SK-N-SH treated with all-trans-retinoic acid at 6 μM for 48 hours (cell line): Measurements from ENCODE around the gene WASF1.

Experiments
- ATAC-seq: fragments of 200-7000 bp; cut with Tn5 transposase; 3 replicates; pipeline ENCODE4 v1.9.1; 2020; ENCODE audit warnings: mild to moderate bottlenecking, moderate library complexity
- ARNTL ChIP-seq: fragments of 450-650 bp; formaldehyde crosslinking; IDR thresholded peaks from 2 replicates; pipeline ENCODE4 v1.5.0; 2020; ENCODE audit warnings: low read depth, mild to moderate bottlenecking, moderate library complexity, borderline replicate concordance
- BACH2 ChIP-seq: fragments of 250-450 bp; sonication (Bioruptor Pico); IDR thresholded peaks from 2 replicates; pipeline ENCODE4 v1.9.0; 2021; ENCODE audit warnings: mild to moderate bottlenecking, borderline replicate concordance
- CREB5 ChIP-seq: fragments of 250-450 bp; sonication (Bioruptor Pico); IDR thresholded peaks from 2 replicates; pipeline ENCODE4 v1.5.1; 2020; ENCODE audit warnings: low read depth, mild to moderate bottlenecking, moderate library complexity
- ESRRG ChIP-seq: fragments of 250-450 bp; sonication (Bioruptor Pico); IDR thresholded peaks from 2 replicates; pipeline ENCODE4 v1.6.1; 2021; ENCODE audit warnings: mild to moderate bottlenecking
- GLIS3 ChIP-seq: fragments of 250-450 bp; sonication (Bioruptor Pico); IDR thresholded peaks from 2 replicates; pipeline ENCODE4 v1.5.0; 2020; ENCODE audit warnings: mild to moderate bottlenecking, moderate library complexity
- ISL1 ChIP-seq: fragments of 250-450 bp; sonication (Bioruptor Pico); IDR thresholded peaks from 2 replicates; pipeline ENCODE4 v2.1.2; 2022; ENCODE audit warnings: mild to moderate bottlenecking, moderate library complexity
- OSR1 ChIP-seq: fragments of 250-450 bp; sonication (Bioruptor Pico); IDR thresholded peaks from 2 replicates; pipeline ENCODE4 v1.8.0; 2022; ENCODE audit warnings: moderate library complexity, mild to moderate bottlenecking, inconsistent platforms
- PATZ1 ChIP-seq: fragments of 250-450 bp; sonication (Bioruptor Pico); IDR thresholded peaks from 2 replicates; pipeline ENCODE4 v1.8.0; 2020; ENCODE audit warnings: mild to moderate bottlenecking, moderate library complexity, borderline replicate concordance
- POU6F1 ChIP-seq: fragments of 250-450 bp; sonication (Bioruptor Pico); IDR thresholded peaks from 2 replicates; pipeline ENCODE4 v1.8.0; 2021; ENCODE audit warnings: low read depth, mild to moderate bottlenecking, moderate library complexity, borderline replicate concordance
- PPARA ChIP-seq: fragments of 250-450 bp; sonication (Bioruptor Pico); IDR thresholded peaks from 2 replicates; pipeline ENCODE4 v1.5.0; 2020; ENCODE audit warnings: mild to moderate bottlenecking, borderline replicate concordance
- SNAI2 ChIP-seq: fragments of 250-450 bp; sonication (Bioruptor Pico); IDR thresholded peaks from 2 replicates; pipeline ENCODE4 v1.5.0; 2020; ENCODE audit warnings: mild to moderate bottlenecking, moderate library complexity
- TOX ChIP-seq: fragments of 250-450 bp; sonication (Bioruptor Pico); IDR thresholded peaks from 2 replicates; pipeline ENCODE4 v1.8.0; 2021; ENCODE audit warnings: mild to moderate bottlenecking, moderate library complexity, borderline replicate concordance
- TSHZ2 ChIP-seq: fragments of 250-450 bp; sonication (Bioruptor Pico); IDR thresholded peaks from 2 replicates; pipeline ENCODE4 v1.5.0; 2020; ENCODE audit warnings: mild to moderate bottlenecking, moderate library complexity
- ZC3H10 ChIP-seq: fragments of 250-450 bp; sonication (Bioruptor Pico); IDR thresholded peaks from 2 replicates; pipeline ENCODE4 v1.5.1; 2021; ENCODE audit warnings: mild to moderate bottlenecking, moderate library complexity
- ZFP3 ChIP-seq: fragments of 250-450 bp; sonication (Bioruptor Pico); IDR thresholded peaks from 2 replicates; pipeline ENCODE4 v1.5.0; 2020; ENCODE audit warnings: mild to moderate bottlenecking, moderate library complexity
- ZFP30 ChIP-seq: fragments of 450-650 bp; formaldehyde crosslinking; IDR thresholded peaks from 2 replicates; pipeline ENCODE4 v1.5.0; 2022; ENCODE audit warnings: mild to moderate bottlenecking, moderate library complexity
- ZNF565 ChIP-seq: fragments of 450-650 bp; formaldehyde crosslinking; conservative IDR thresholded peaks from 2 replicates; pipeline ENCODE4 v1.5.0; 2020; ENCODE audit warnings: low read depth, mild to moderate bottlenecking, moderate library complexity
- ZNF70 ChIP-seq: fragments of 450-650 bp; formaldehyde crosslinking; IDR thresholded peaks from 2 replicates; pipeline ENCODE4 v1.5.0; 2020; ENCODE audit warnings: mild to moderate bottlenecking, moderate library complexity
- ZNF8 ChIP-seq: fragments of 450-650 bp; formaldehyde crosslinking; IDR thresholded peaks from 2 replicates; pipeline ENCODE4 v1.5.0; 2020; ENCODE audit warnings: mild to moderate bottlenecking, moderate library complexity
- TF ChIP-seq, protein P1 (sequence below): fragments of 250-450 bp; sonication (Bioruptor Pico); IDR thresholded peaks from 2 replicates; pipeline ENCODE4 v1.5.1; 2021; ENCODE audit warnings: mild to moderate bottlenecking, moderate library complexity

The WASF1 gene

DNA sequence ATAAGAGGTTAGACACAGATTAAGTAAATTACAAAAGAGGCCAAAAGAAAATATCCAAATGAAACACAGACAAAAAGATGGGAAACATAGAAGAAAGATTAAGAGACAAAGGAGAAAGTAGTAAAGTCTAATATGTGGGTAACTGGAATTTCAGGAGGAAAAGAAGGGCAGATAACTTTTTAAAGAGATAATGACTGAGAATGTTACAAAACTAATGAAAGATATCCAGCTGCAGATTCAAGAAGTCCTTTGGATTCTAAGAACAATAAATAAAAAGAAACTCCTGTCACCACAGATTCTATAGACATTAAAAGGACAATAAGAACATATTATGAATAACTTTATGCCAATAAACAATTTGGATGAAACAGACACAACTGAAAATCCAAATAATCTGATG is 90.1 kb downstream of the WASF1 start:
- no peak for TF ChIP-seq OSR1 (CRISPR knock-in tag)
- TF ChIP-seq ZC3H10, result no peak
- TF ChIP-seq ESRRG (CRISPR knock-in tag), result no peak
- TF ChIP-seq CREB5 (CRISPR knock-in tag), result no peak
- no peak for TF ChIP-seq TOX (CRISPR knock-in tag)
- no peak for TF ChIP-seq SNAI2
- TF ChIP-seq, all 23 proteins: peak for 0

DNA sequence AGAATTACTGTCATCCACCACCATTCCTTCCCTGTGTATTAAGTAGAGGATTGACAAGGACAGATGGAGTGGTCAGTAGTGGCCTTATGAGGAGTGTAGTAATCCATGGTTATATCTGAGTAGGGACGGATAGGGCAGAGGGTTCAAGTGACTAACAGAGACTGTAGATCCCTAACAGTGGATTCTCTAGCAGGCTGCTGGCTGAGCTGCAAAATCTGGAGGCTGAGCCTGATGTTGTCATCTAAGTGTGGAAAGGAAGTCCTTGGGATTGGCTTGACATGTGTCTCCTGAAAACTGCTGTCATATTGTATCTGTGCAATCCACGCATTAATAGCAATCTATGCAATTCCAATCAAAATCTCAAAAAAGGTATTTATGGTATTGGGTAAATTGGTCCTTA is 94.2 kb downstream of the WASF1 start:
- TF ChIP-seq ZNF70 (no peak), GLIS3 (CRISPR knock-in tag) (no peak), PATZ1 (CRISPR knock-in tag) (no peak), PPARA (no peak), SNAI2 (no peak), ZFP30 (CRISPR knock-in tag) (no peak), ZNF565 (CRISPR knock-in tag) (no peak), BACH2 (CRISPR knock-in tag) (no peak)
- ATAC-seq, result no peak

More for the DNA sequence above, 90.1 kb downstream of the WASF1 start:
- ATAC-seq, result no peak

- no peak for TF ChIP-seq PPARA
- no peak for TF ChIP-seq CREB5 (CRISPR knock-in tag)
- no peak for TF ChIP-seq ESRRG (CRISPR knock-in tag)
- TF ChIP-seq POU6F1 (CRISPR knock-in tag), result no peak
- no peak for TF ChIP-seq ZNF70
- no peak for TF ChIP-seq TSHZ2 (CRISPR knock-in tag)
- no peak for TF ChIP-seq ISL1 (CRISPR knock-in tag)
- TF ChIP-seq ZNF8, result no peak
- ATAC-seq, result peak; percentile 30
Measured at GRCh38 chr6:110083875-110084585, 95.4 kb downstream of the WASF1 start.

DNA sequence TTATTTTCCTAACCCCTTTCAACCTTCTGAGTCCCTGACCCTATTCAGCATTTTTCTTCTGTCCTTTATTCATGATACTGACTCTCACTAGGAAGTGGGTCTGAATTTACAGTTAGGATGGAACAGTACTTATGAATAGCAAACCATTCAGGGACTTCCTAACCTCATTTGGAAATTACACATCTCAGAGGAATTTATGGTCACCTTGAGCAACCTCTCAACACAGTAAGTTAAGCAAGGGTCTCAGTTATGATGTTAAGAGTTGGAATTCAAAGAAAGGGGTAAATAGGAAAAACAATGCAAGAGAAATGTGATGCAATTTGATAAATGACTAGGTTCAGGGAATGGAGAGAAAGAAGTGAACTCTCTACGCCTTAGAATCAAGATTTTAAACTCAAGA is 104.1 kb downstream of the WASF1 start:
- ATAC-seq, result no peak
- TF ChIP-seq SNAI2 (no peak), TOX (CRISPR knock-in tag) (no peak), TSHZ2 (CRISPR knock-in tag) (no peak), PATZ1 (CRISPR knock-in tag) (no peak), ZC3H10 (no peak), ZFP3 (CRISPR knock-in tag) (no peak), GLIS3 (CRISPR knock-in tag) (no peak), ZFP30 (CRISPR knock-in tag) (no peak), ESRRG (CRISPR knock-in tag) (no peak), ARNTL (no peak)
- TF ChIP-seq, protein P1, sequence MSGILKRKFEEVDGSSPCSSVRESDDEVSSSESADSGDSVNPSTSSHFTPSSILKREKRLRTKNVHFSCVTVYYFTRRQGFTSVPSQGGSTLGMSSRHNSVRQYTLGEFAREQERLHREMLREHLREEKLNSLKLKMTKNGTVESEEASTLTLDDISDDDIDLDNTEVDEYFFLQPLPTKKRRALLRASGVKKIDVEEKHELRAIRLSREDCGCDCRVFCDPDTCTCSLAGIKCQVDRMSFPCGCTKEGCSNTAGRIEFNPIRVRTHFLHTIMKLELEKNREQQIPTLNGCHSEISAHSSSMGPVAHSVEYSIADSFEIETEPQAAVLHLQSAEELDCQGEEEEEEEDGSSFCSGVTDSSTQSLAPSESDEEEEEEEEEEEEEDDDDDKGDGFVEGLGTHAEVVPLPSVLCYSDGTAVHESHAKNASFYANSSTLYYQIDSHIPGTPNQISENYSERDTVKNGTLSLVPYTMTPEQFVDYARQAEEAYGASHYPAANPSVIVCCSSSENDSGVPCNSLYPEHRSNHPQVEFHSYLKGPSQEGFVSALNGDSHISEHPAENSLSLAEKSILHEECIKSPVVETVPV (CRISPR knock-in tag), result no peak
